Dendritic cell treated with granulocyte-macrophage colony-stimulating factor and Interleukin-4, amounts not matched to agents 40 ng/mL and 50 ng/mL, for 4 days (primary cell): ENCODE data around the gene SLC16A7.

Source experiments
- H3K27ac Mint-ChIP-seq: one replicate; pipeline ENCODE4 v1.8.0; 2022; ENCODE audit warnings: mild to moderate bottlenecking, mixed read lengths
- H3K27me3 Mint-ChIP-seq: one replicate; pipeline ENCODE4 v1.8.0; 2022; ENCODE audit warnings: mild to moderate bottlenecking, mixed read lengths
- H3K36me3 Mint-ChIP-seq: one replicate; pipeline ENCODE4 v1.8.0; 2022; ENCODE audit warnings: low read depth, mixed read lengths
- H3K4me1 Mint-ChIP-seq: one replicate; pipeline ENCODE4 v1.8.0; 2022; ENCODE audit warnings: low read depth, mixed read lengths
- H3K4me3 Mint-ChIP-seq: one replicate; pipeline ENCODE4 v1.8.0; 2022; ENCODE audit warnings: mild to moderate bottlenecking, moderate library complexity, mixed read lengths
- H3K9me3 Mint-ChIP-seq: one replicate; pipeline ENCODE4 v1.8.0; 2022; ENCODE audit warnings: mixed read lengths
- intact Hi-C: fragments of 100-400 bp; cut with micrococcal nuclease; formaldehyde crosslinking; loops from one replicate; pipeline ENCODE4 v1.15.0; 2022

The SLC16A7 gene

DNA sequence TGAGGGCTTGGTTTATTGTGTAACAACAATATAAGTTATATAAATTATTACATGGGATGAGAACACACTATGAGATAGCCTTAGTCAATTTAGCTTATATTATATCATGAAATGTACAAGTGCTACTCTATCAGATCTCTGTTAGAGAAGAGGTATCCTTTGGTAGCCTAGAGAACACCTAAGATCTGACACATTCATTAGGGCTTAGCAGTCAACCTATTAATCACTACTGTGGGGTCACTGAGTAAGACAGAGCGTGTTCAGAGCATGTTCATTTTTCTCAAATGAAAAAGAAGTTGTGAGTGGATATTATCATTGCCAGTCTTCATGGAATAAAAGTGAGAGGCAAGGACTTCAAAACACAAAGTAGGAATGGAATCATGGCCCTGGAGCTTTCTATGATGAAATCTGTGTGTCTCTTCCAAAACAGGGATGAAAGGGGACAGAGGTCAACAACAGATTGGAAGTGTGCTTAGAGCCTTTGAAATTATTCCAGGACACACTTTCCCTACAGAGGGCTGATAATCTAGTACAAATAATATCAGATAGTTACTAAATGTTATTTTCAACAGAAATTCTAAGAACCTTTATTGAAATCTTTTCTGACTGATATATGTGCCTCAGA, 114.3 kb downstream of the SLC16A7 start:
- Mint-ChIP-seq H3K36me3 (no peaks in the 10 kb centered on the region), H3K9me3 (no peaks in the 10 kb centered on the region), H3K4me3 (no peak overlapping the region), H3K27ac (no peak overlapping the region), H3K4me1 (no peaks in the 10 kb centered on the region), H3K27me3 (no peaks in the 10 kb centered on the region)
- intact Hi-C loops, result no loop called here

GRCh38 chr12:59710964-59711363, 115.1 kb downstream of the SLC16A7 start:
- H3K4me1 Mint-ChIP-seq, result no peaks in the 10 kb centered on the region
- no peaks in the 10 kb centered on the region for H3K27me3 Mint-ChIP-seq
- no peaks in the 10 kb centered on the region for H3K9me3 Mint-ChIP-seq
- no peaks in the 10 kb centered on the region for H3K36me3 Mint-ChIP-seq
- H3K27ac Mint-ChIP-seq, result no peak overlapping the region
- no peak overlapping the region for H3K4me3 Mint-ChIP-seq
- intact Hi-C loops, result no loop called here

DNA sequence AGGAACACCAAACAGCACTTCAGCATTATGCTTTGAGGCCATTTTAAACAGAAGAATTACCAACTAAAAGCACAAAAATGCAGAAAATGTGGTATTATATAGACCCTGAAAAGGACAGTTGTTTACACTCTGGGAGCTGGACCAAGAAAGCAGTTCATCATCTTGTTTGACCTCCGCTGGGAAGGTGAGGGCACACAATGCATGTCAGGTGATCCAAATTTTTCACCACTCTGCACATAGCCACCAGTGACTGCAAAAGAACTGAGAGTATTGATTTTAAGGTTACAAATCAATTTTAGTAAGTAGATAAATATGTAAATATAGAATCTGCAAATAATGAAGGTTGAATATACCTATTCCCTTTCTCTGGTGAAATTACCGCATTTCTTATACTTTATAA, 119.6 kb downstream of the SLC16A7 start:
- Mint-ChIP-seq H3K4me3 (no peak overlapping the region), H3K36me3 (no peaks in the 10 kb centered on the region)

DNA sequence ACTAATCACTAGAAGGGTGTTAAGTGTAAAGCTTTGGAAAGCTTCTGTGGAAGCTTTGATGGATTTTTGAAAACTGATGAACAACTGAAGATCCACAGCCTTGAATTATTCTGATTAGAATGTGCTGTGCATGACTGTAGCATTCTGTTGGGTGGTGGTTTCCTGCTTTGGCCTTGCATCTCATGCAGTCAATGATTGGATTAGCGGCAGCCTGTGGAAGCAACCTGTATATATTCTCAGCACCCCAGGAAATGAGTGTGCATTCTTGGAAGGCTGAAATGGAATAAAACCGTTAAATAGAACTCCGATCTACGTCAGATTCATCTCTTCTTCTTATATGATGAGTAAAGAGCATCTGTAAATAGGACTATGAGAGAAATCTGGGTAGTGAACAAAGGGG, 120.2 kb downstream of the SLC16A7 start:
- Mint-ChIP-seq H3K4me1 (no peaks in the 10 kb centered on the region), H3K36me3 (no peaks in the 10 kb centered on the region), H3K9me3 (no peaks in the 10 kb centered on the region), H3K27me3 (no peaks in the 10 kb centered on the region), H3K27ac (no peak overlapping the region), H3K4me3 (no peak overlapping the region)
- intact Hi-C loops, result no loop called here

More for the DNA sequence above, 119.6 kb downstream of the SLC16A7 start:
- Mint-ChIP-seq H3K27ac (no peak overlapping the region), H3K9me3 (no peaks in the 10 kb centered on the region), H3K4me1 (no peaks in the 10 kb centered on the region), H3K27me3 (no peaks in the 10 kb centered on the region)
- intact Hi-C loops, result no loop called here

DNA sequence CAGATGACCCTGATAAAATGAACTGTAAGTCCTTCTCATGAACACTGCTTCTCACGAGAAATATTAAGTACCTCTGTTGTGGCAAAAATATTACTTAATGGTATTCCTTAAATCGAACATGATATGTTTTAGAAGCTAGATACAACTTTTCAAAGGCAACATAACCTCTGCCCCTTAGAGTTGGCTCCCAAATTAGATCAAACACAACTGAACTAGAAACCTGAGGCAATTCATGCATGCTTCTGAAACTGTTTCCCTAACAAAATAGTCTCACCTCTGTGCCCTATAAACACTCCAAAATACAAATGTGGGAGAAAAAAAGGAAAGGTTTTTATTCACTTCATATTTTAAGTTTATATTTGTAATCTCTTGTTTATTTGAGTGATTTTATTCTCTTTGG, 121.6 kb downstream of the SLC16A7 start:
- no peaks in the 10 kb centered on the region for H3K4me1 Mint-ChIP-seq
- no peaks in the 10 kb centered on the region for H3K27me3 Mint-ChIP-seq
- no peaks in the 10 kb centered on the region for H3K9me3 Mint-ChIP-seq
- intact Hi-C loops, result no loop called here
- no peaks in the 10 kb centered on the region for H3K36me3 Mint-ChIP-seq
- no peak overlapping the region for H3K27ac Mint-ChIP-seq
- no peak overlapping the region for H3K4me3 Mint-ChIP-seq

GRCh38 chr12:59719701-59720100, 123.9 kb downstream of the SLC16A7 start:
- Mint-ChIP-seq H3K4me3 (no peak overlapping the region), H3K27ac (no peak overlapping the region), H3K36me3 (no peaks in the 10 kb centered on the region), H3K9me3 (no peaks in the 10 kb centered on the region), H3K4me1 (no peaks in the 10 kb centered on the region), H3K27me3 (no peaks in the 10 kb centered on the region)
- intact Hi-C loops, result no loop called here

GRCh38 chr12:59723520-59723919, 127.7 kb downstream of the SLC16A7 start:
- intact Hi-C loops, result no loop called here
- no peaks in the 10 kb centered on the region for H3K36me3 Mint-ChIP-seq
- no peaks in the 10 kb centered on the region for H3K9me3 Mint-ChIP-seq
- H3K27ac Mint-ChIP-seq, result no peak overlapping the region
- H3K4me1 Mint-ChIP-seq, result no peaks in the 10 kb centered on the region
- no peak overlapping the region for H3K4me3 Mint-ChIP-seq
- H3K27me3 Mint-ChIP-seq, result no peaks in the 10 kb centered on the region

DNA sequence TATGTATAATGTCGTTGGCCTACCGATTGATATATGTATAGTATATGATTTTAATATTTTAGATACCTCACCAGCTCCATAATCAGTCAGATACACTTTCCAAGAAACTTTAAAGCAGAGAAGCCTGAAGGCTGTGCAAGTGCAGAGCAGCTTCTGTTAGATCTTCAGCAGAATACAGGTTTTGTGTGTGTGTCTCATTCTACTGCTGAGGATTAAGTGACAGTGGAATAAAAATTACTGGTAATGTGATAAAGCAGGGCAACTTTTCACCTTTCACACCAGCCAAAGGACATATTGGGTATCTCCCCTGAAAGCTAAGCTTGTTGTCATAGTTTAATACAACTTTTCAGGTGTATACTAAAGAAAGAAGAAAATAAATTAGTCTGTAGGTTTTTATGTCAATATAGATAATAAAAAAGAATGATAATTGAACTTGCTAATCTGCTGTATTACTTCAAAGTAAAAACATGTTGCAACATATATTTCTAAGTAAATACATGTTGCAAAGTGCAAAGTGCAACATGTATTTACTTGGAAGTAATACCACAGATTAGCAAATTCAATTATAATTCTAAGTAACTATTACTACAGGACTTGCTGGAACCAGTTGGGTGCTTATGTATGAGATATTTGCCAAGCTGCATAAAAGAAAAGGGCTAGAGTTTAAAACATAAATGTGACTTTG, 128.3 kb downstream of the SLC16A7 start:
- no peaks in the 10 kb centered on the region for H3K27me3 Mint-ChIP-seq
- no peaks in the 10 kb centered on the region for H3K4me1 Mint-ChIP-seq
- no peaks in the 10 kb centered on the region for H3K9me3 Mint-ChIP-seq
- H3K36me3 Mint-ChIP-seq, result no peaks in the 10 kb centered on the region
- intact Hi-C loops, result no loop called here
- H3K27ac Mint-ChIP-seq, result no peak overlapping the region
- H3K4me3 Mint-ChIP-seq, result no peak overlapping the region

- no peak overlapping the region for H3K4me3 Mint-ChIP-seq
- no peaks in the 10 kb centered on the region for H3K27me3 Mint-ChIP-seq
- no peaks in the 10 kb centered on the region for H3K9me3 Mint-ChIP-seq
- no peaks in the 10 kb centered on the region for H3K4me1 Mint-ChIP-seq
- no peak overlapping the region for H3K27ac Mint-ChIP-seq
- intact Hi-C loops, result no loop called here
- H3K36me3 Mint-ChIP-seq, result no peaks in the 10 kb centered on the region
Observed at GRCh38 chr12:59733200-59733599, 137.4 kb downstream of the SLC16A7 start.

GRCh38 chr12:59734371-59734770, 138.5 kb downstream of the SLC16A7 start:
- no peak overlapping the region for H3K27ac Mint-ChIP-seq

DNA sequence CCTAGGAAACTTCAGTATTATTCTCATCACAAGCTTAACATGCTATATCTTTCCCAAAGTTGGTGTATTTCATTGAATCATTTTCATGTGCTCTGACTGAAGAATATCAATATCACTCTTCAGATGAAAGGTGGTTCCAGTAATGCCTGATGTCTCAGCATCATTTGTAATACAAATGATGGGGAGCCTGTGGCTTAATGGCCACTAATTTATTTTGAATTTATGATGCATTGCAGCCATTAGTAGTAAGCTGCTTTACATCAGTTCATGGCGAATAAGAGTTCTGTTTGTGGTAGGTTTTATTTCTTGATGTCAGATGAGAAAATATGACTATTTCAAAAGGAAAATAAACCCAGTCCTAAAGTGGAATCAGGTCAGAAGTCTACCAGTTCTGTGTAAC, 139.4 kb downstream of the SLC16A7 start:
- Mint-ChIP-seq H3K36me3 (no peaks in the 10 kb centered on the region), H3K9me3 (no peaks in the 10 kb centered on the region), H3K4me3 (no peak overlapping the region), H3K4me1 (no peaks in the 10 kb centered on the region), H3K27me3 (no peaks in the 10 kb centered on the region), H3K27ac (no peak overlapping the region)
- intact Hi-C loops, result no loop called here

More at GRCh38 chr12:59734371-59734770, 138.5 kb downstream of the SLC16A7 start:
- no peaks in the 10 kb centered on the region for H3K4me1 Mint-ChIP-seq
- H3K36me3 Mint-ChIP-seq, result no peaks in the 10 kb centered on the region
- intact Hi-C loops, result no loop called here
- no peaks in the 10 kb centered on the region for H3K27me3 Mint-ChIP-seq
- H3K9me3 Mint-ChIP-seq, result no peaks in the 10 kb centered on the region
- no peak overlapping the region for H3K4me3 Mint-ChIP-seq

GRCh38 chr12:59736359-59736758, 140.5 kb downstream of the SLC16A7 start:
- intact Hi-C loops, result no loop called here
- no peak overlapping the region for H3K27ac Mint-ChIP-seq
- no peaks in the 10 kb centered on the region for H3K36me3 Mint-ChIP-seq
- no peak overlapping the region for H3K4me3 Mint-ChIP-seq
- H3K4me1 Mint-ChIP-seq, result no peaks in the 10 kb centered on the region
- H3K27me3 Mint-ChIP-seq, result no peaks in the 10 kb centered on the region
- H3K9me3 Mint-ChIP-seq, result no peaks in the 10 kb centered on the region

GRCh38 chr12:59736786-59737185, 141.0 kb downstream of the SLC16A7 start:
- intact Hi-C loops, result no loop called here

GRCh38 chr12:59737725-59738463, 142.1 kb downstream of the SLC16A7 start:
- Mint-ChIP-seq H3K36me3 (no peaks in the 10 kb centered on the region), H3K4me1 (no peaks in the 10 kb centered on the region), H3K9me3 (no peaks in the 10 kb centered on the region), H3K27me3 (no peaks in the 10 kb centered on the region), H3K27ac (no peak overlapping the region), H3K4me3 (no peak overlapping the region)
- intact Hi-C loops, result no loop called here

More at GRCh38 chr12:59736786-59737185, 141.0 kb downstream of the SLC16A7 start:
- Mint-ChIP-seq H3K4me3 (no peak overlapping the region), H3K27ac (no peak overlapping the region), H3K4me1 (no peaks in the 10 kb centered on the region), H3K36me3 (no peaks in the 10 kb centered on the region), H3K9me3 (no peaks in the 10 kb centered on the region), H3K27me3 (no peaks in the 10 kb centered on the region)
